Skeletal muscle cell (primary cell): ENCODE results near the gene ANO10.
A peak's percentile ranks its signal among the peaks of the same experiment; 100 is the strongest.
"Not testable (repeated sequence)": the region's sequence is repeated elsewhere in the genome, so short reads cannot be mapped to it uniquely, and the experiment has no call there.

Experiments used
- DNase-seq: peaks from one replicate; pipeline ENCODE4 v3.0.0-alpha.2; 2010; ENCODE audit warnings: low read depth
- H3K4me3 ChIP-seq: 2 replicates; pipeline ENCODE4 v1.5.1; 2011; ENCODE audit warnings: low read depth, mild to moderate bottlenecking, control low read depth, low read length, moderate library complexity

ANO10 gene

GRCh38 chr3:43587303-43587702 lies 34.5 kb downstream of the ANO10 start:
- no peak for DNase-seq
- H3K4me3 ChIP-seq = no peak overlapping the region

DNA sequence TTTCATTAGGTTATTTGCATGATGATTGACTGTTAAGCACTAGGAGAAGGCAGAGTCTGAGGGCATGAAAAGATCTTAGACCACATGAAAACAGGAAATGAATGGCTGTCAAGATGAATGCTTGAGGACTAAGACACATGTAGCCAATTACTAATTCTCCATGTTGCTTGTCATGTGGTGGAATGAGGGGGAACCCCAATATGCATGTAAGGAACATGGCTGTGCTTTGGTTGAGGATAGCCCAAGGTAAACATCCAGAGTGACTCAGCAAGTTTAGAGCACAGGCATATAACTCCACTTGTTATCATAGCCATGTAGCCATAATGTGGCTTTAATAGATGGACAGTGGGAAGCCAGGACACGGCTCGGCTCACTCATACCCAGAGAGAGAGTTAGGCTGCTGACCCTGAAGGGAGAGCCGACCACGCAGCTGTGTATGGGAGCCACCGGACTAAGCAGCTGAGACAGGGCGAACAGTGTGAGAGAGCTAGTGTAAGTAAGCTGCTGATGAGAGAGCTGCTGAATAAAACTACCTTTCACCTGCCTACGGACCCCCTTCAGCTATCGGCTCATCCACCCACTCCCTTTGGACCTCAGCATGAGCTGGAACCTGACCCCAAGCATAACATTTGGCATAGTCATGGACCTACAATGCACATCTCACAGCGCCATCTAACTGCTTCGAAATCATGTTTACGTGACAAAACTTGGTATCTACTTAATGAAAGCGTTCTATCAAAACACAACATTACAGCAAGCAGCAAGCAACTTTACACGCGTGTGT lies 37.6 kb downstream of the ANO10 start:
- no peak overlapping the region for H3K4me3 ChIP-seq
- DNase-seq = peak; percentile 10

DNA sequence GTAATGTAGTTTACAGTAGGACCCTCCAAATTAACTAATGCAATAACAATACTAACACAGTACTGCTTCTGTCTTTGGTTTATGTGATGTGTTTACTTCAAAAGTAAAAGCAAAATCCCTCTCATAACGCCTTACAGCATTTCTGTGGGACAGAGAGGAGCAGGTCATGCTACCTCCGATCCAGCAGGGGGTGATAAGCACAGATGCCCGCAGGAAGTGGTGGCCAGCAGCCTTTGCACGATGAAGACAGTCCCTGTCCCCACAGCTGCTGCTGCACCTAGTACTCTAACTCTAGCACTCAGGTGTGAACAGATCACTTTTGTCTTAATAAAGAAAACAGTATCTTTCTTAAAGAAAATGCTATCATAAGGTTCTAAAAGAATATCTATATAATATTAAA lies 38.3 kb downstream of the ANO10 start:
- no peak overlapping the region for H3K4me3 ChIP-seq
- no peak for DNase-seq

DNA sequence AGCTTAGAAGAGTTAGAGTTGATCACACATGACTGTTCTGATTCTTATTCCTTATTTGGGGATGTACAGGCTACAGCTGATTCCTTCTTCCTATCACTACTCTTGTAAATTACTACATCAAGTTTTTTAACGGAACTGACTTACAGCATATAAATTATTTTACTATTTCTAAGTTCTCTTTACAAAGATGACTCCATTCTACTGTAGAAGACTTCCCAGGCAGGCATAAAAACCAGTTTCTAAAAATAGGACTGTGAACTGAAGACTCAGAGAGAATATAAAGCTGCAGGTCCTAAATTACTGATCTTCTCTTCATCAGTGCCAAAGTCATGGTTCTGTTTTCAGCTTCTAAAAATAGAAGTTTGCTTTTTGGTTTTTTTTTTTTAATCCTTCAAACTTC lies 38.9 kb downstream of the ANO10 start:
- H3K4me3 ChIP-seq = no peak overlapping the region
- no peak for DNase-seq

DNA sequence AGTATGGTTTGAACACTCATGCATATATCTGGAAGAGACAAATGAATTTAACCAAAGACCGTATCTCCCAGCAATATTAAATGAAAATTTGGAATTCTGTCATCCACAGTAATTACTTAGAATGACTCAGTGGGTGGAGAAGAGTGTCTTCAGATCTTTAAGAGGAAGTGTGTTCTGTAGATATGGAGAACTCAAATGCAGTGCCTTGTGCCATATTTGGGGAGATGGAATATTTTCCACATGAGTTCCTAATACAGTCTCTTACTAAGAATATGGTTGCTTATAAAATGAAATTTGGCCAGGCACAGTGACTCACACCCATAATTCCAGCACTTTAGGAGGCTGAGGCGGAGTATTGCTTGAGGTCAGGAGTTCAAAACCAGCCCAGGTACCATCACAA lies 40.5 kb downstream of the ANO10 start:
- H3K4me3 ChIP-seq = no peak overlapping the region
- no peak for DNase-seq

- DNase-seq = no peak
- no peak overlapping the region for H3K4me3 ChIP-seq
These were observed 41.6 kb downstream of the ANO10 start for GRCh38 chr3:43580181-43580580.

- DNase-seq = no peak
- no peak overlapping the region for H3K4me3 ChIP-seq
These were observed 48.2 kb downstream of the ANO10 start for GRCh38 chr3:43573576-43573975.

GRCh38 chr3:43565661-43566341 lies 56.0 kb downstream of the ANO10 start:
- not testable (repeated sequence) for DNase-seq, H3K4me3 ChIP-seq

DNA sequence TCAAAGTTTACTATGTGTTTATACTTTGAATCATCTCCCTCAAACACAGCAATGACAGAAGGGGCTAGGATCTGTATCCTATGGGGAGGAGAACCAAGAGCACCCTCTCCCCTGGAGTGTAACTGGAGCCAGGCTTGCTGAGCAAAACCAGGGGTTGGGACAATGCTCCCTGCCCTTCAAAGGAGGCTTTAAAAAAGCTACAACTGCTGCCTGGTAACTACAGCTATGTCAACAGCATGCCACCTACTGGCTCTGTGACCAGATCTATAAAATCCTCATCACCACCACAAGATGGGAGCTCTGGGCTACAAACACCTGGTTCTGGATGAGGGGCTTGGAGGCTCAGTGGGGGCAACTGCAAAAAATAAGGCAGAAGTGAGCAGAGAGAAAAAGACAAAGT lies 61.9 kb downstream of the ANO10 start:
- DNase-seq = no peak
- H3K4me3 ChIP-seq = no peak overlapping the region

- DNase-seq = no peak
- no peak overlapping the region for H3K4me3 ChIP-seq
These were observed 63.6 kb downstream of the ANO10 start for GRCh38 chr3:43558171-43558570.

DNA sequence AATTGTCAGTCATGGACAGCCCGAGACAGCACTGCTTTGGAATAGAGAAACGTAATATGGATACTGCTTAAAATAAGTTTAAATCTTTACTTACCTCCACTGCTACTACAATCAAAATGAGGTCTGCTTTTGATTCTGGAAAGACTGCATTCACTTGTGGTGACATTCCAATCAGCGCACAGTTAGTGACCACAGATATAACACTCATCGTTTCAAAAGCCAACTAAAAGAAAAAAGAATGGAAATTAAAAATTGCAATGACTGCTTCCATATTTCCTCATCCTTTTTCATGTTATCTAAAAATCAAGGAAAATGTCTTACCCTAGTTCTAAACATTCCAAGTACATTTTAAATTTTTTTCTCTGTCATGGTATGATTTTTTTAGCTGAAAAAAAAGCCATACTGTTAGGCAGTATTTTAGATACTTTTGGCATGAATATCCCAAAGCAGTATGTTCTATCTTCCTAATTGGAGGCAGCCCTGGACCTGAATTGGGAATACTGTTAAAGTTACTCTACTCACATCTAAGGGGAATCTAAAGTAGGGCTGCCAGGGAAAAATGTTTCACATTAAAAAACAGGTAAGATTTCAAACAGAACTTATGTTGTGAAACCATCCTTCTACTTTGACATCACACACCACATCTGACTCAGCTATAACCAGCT lies 72.1 kb downstream of the ANO10 start:
- no peak for DNase-seq
- H3K4me3 ChIP-seq = no peak overlapping the region

GRCh38 chr3:43544277-43544676 lies 77.5 kb downstream of the ANO10 start:
- not testable (repeated sequence) for DNase-seq, H3K4me3 ChIP-seq

GRCh38 chr3:43542328-43543043 lies 79.3 kb downstream of the ANO10 start:
- DNase-seq = no peak
- H3K4me3 ChIP-seq = no peak overlapping the region

GRCh38 chr3:43540624-43541023 lies 81.2 kb downstream of the ANO10 start:
- DNase-seq = no peak
- no peak overlapping the region for H3K4me3 ChIP-seq

DNA sequence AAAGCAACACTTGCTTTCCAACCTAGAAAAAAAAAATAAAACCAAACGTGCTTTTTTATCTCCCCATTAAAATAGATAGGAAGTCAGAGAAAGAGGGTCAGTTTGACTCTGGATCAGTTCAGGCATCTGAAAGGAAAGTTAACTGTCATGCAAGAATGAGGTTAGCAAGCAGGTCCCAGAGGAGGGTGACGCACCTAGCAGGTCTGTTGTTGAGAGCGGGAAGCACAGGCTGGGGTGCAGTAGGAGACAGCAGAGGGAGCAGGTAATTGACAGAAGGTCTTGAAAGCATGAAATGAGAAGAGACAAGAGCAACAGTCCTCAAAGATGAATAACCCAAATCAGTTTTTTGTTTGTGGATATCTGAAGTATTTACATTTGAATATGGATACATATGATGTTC lies 82.5 kb downstream of the ANO10 start:
- H3K4me3 ChIP-seq = no peak overlapping the region
- DNase-seq = no peak

DNA sequence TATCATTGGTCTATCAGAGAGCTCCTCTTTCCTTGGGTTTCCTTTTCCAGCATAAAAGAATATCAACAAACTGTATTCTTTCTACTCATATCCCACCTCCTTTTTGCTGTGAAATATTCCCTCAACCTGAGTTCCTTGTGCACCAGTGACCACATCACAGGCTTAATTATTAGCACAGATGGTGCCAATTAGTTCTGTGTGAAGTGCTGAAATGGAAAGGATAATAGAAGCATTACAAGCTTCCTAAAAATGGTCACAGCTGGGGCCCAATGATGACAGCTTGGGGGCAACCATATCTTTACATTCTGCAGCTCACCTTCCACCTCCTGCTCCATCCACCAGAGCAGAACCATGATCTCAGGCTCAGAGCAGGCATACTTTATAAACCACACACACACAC lies 84.6 kb downstream of the ANO10 start:
- no peak for DNase-seq

GRCh38 chr3:43534675-43535074 lies 87.1 kb downstream of the ANO10 start:
- no peak overlapping the region for H3K4me3 ChIP-seq
- no peak for DNase-seq

More for the DNA sequence above, 84.6 kb downstream of the ANO10 start:
- no peak overlapping the region for H3K4me3 ChIP-seq

DNA sequence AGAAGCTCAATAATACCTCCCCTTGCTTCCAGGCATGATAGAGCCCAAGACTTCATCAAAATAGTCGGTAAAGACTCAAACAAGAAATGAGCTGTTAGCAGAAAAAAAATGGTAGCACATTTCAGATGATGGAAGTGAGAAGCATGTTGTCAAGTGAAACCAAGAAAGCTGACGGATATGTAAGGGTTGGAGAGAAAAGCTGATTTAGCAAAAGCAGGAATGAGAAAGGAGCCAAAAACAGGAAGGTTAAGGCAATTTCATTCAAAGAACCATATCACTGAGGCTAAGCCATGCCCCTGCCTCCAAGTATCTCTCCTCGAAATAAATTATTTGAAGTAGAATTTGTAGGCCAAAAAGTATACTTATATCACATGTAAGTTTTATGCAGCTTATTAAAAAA lies 88.8 kb downstream of the ANO10 start:
- DNase-seq = no peak

DNA sequence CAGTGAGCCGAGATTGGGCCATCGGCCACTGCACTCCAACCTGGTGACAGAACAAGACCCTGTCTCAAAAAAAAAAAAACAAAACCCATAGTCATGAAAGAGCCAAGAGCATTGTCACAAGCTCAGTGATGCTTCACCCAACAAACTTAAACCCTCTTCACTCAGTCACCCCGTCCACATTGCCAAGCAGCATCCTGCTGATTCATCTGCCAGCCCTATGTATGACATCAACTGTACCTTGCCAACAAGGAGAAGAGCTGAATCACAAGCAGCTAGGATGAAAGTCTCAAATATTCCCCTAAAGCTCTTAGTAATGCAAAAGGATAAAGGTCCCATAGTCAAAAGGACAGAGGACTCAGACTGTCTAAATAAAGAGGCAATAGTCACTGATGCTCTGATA lies 90.0 kb downstream of the ANO10 start:
- H3K4me3 ChIP-seq = no peak overlapping the region
- DNase-seq = peak; percentile 46

More for the DNA sequence above, 88.8 kb downstream of the ANO10 start:
- H3K4me3 ChIP-seq = no peak overlapping the region

GRCh38 chr3:43528498-43529099 lies 93.2 kb downstream of the ANO10 start:
- DNase-seq = no peak
- no peak overlapping the region for H3K4me3 ChIP-seq
